K562 (cell line): ENCODE measurements around the gene EFHC1. TPM values are rescaled to one million over a fixed set of nuclear protein-coding genes. Genes with fewer than 3 reads are reported as not detected.

Experiments used
- ATAC-seq: fragments of 200-7000 bp; cut with Tn5 transposase; 3 replicates; pipeline ENCODE4 v1.9.1; 2020; ENCODE audit warnings: moderate library complexity
- BruUV-seq: library from RNA; stranded (reverse); fragments of 400-500 nt; replicated peaks from 2 replicates; lab custom pipeline; 2021; lab: Mats Ljungman, UMichigan
- CTCF ChIA-PET: fragments of 300-600 bp; formaldehyde crosslinking; extraction: SDS; loops from one replicate; lab custom pipeline; 2021; ENCODE audit warnings: low intra/inter-chr PET ratio; lab: Yijun Ruan, JAX
- POLR2A ChIA-PET: fragments of 300-600, 350-650 bp; sonication (Branson Sonifier 250); formaldehyde crosslinking; extraction: SDS; loops from one replicate; lab custom pipeline; 2021; ENCODE audit warnings: antibody characterized with exemption, inconsistent platforms; lab: Yijun Ruan, JAX
- DNase-seq, 4 experiments: peaks; one replicate each; pipeline versions ENCODE4 v3.0.0 to v3.0.0-alpha.2; 2011 to 2018; ENCODE audit warnings: low spot score in 3 of 4, mixed read lengths in 3 of 4; ENCODE audit errors: extremely low read depth in 1 of 4
- FAIRE-seq: peaks from 2 replicates; lab custom pipeline; 2011; peaks lifted over from hg19 to GRCh38; lab: Jason Lieb, UNC
- H2AFZ ChIP-seq: 2 replicates; pipeline ENCODE4 v1.6.0; 2011; ENCODE audit warnings: low read depth, low read length, control low read depth, inconsistent platforms
- H3K27ac ChIP-seq: fragments of 200-600 bp; 3 replicates; pipeline ENCODE4 v1.8.0; 2011; ENCODE audit warnings: low read depth, mild to moderate bottlenecking, control low read depth, inconsistent platforms, low read length, moderate library complexity, mixed read lengths; ENCODE audit errors: extremely low read depth
- H3K27me3 ChIP-seq, 2 experiments: fragments of 300-600 bp in 1 of 2; 2 replicates in 1 of 2; 3 replicates in 1 of 2; pipeline versions ENCODE4 v1.6.0 to v1.8.0; 2011; ENCODE audit warnings: inconsistent platforms in 2 of 2, low read length in 2 of 2, mild to moderate bottlenecking in 1 of 2, mixed read lengths in 1 of 2, moderate library complexity in 1 of 2; ENCODE audit not compliant: control insufficient read depth in 2 of 2, insufficient read depth in 2 of 2
- H3K36me3 ChIP-seq: fragments of 300-600 bp; 3 replicates; pipeline ENCODE4 v1.8.0; 2011; ENCODE audit warnings: mild to moderate bottlenecking, low read length, inconsistent platforms; ENCODE audit not compliant: control insufficient read depth, insufficient read depth
- H3K4me1 ChIP-seq, 2 experiments: fragments of 200-600 bp in 1 of 2; replicated peaks in 1 of 2; 2 replicates in 1 of 2; 3 replicates in 1 of 2; pipeline versions ENCODE4 v1.5.1 to v1.8.0; 2011; ENCODE audit warnings: inconsistent platforms in 2 of 2, low read length in 2 of 2, mild to moderate bottlenecking in 1 of 2, mixed read lengths in 1 of 2, moderate library complexity in 1 of 2; ENCODE audit not compliant: control insufficient read depth in 2 of 2, insufficient read depth in 2 of 2
- H3K4me2 ChIP-seq: 2 replicates; pipeline ENCODE4 v1.6.1; 2011; ENCODE audit warnings: low read length, control low read depth, inconsistent platforms, mixed read lengths; ENCODE audit not compliant: insufficient read depth
- H3K4me3 ChIP-seq: fragments of 200-600 bp; sonication (generic), shearing (Covaris generic); 2 replicates; pipeline ENCODE4 v1.5.1; 2016; ENCODE audit warnings: control low read depth, inconsistent platforms
- H3K79me2 ChIP-seq: fragments of 200-600 bp; 3 replicates; pipeline ENCODE4 v1.8.0; 2011; ENCODE audit warnings: low read length, inconsistent platforms; ENCODE audit not compliant: control insufficient read depth, insufficient read depth
- H3K9ac ChIP-seq, 2 experiments: 2 replicates each; pipeline versions ENCODE4 v1.6.0 to v1.6.1; 2011; ENCODE audit warnings: low read depth in 2 of 2, low read length in 2 of 2, control low read depth in 1 of 2, inconsistent platforms in 1 of 2, mild to moderate bottlenecking in 1 of 2, mixed read lengths in 1 of 2; ENCODE audit not compliant: insufficient read depth in 1 of 2
- H3K9me1 ChIP-seq: one replicate; pipeline ENCODE4 v1.6.0; 2011; ENCODE audit warnings: inconsistent platforms, mild to moderate bottlenecking, low read length, moderate library complexity; ENCODE audit not compliant: control insufficient read depth, insufficient read depth
- H3K9me3 ChIP-seq: replicated peaks from 2 replicates; pipeline ENCODE4 v1.5.1; 2011; ENCODE audit warnings: low read depth, low read length, inconsistent platforms; ENCODE audit not compliant: control insufficient read depth, insufficient read depth
- H4K20me1 ChIP-seq: replicated peaks from 2 replicates; pipeline ENCODE4 v1.6.1; 2011; ENCODE audit warnings: low read length, inconsistent platforms, mixed read lengths; ENCODE audit not compliant: control insufficient read depth, insufficient read depth
- E2F3 ChIP-seq: fragments of 250-450 bp; sonication (Bioruptor Pico); IDR thresholded peaks from 2 replicates; pipeline ENCODE4 v1.4.0; 2020; ENCODE audit warnings: mild to moderate bottlenecking
- E4F1 ChIP-seq: fragments of 250-450 bp; sonication (Bioruptor Pico); IDR thresholded peaks from 2 replicates; pipeline ENCODE4 v1.5.0; 2021; ENCODE audit warnings: mild to moderate bottlenecking, borderline replicate concordance
- KDM1A ChIP-seq, 2 experiments: fragments of 450-650 bp; IDR thresholded peaks; 2 replicates each; pipeline ENCODE4 v1.6.1; 2016; ENCODE audit warnings: mild to moderate bottlenecking in 2 of 2
- NCOA1 ChIP-seq: fragments of 450-650 bp; IDR thresholded peaks from 2 replicates; pipeline ENCODE4 v1.6.1; 2016; ENCODE audit warnings: low read depth
- PBX2 ChIP-seq, 2 experiments: IDR thresholded peaks in 1 of 2; conservative IDR thresholded peaks in 1 of 2; 2 replicates each; pipeline ENCODE4 v1.6.1; 2016; ENCODE audit warnings: low read depth in 2 of 2, mild to moderate bottlenecking in 1 of 2, missing compliant biosample characterization in 1 of 2, missing genetic modification characterization in 1 of 2, moderate library complexity in 1 of 2
- PTRF ChIP-seq: fragments of 450-650 bp; IDR thresholded peaks from 2 replicates; pipeline ENCODE4 v1.6.1; 2016; ENCODE audit warnings: mild to moderate bottlenecking, missing genetic modification characterization, missing compliant biosample characterization
- SUPT5H ChIP-seq: fragments of 450-650 bp; IDR thresholded peaks from 2 replicates; pipeline ENCODE4 v1.6.1; 2016
- XRCC3 ChIP-seq: fragments of 450-650 bp; IDR thresholded peaks from 2 replicates; pipeline ENCODE4 v1.6.1; 2017; ENCODE audit warnings: mild to moderate bottlenecking, moderate library complexity
- ZBTB7A ChIP-seq: IDR thresholded peaks from 2 replicates; pipeline ENCODE4 v1.6.1; 2011; ENCODE audit warnings: low read depth, mild to moderate bottlenecking, low read length, moderate library complexity, borderline replicate concordance; ENCODE audit not compliant: control insufficient read depth
- ZFP36 ChIP-seq: fragments of 150-350 bp; IDR thresholded peaks from 2 replicates; pipeline ENCODE4 v1.6.1; 2018; ENCODE audit warnings: low read length, low read depth; ENCODE audit not compliant: partially characterized antibody
- ZNF197 ChIP-seq: fragments of 200-800 bp; sonication (Bioruptor generic); IDR thresholded peaks from 2 replicates; pipeline ENCODE4 v1.6.1; 2016; ENCODE audit warnings: low read depth, missing genetic modification characterization, missing compliant biosample characterization
- ZNF584 ChIP-seq: fragments of 200-800 bp; sonication (Bioruptor generic); IDR thresholded peaks from 2 replicates; pipeline ENCODE4 v1.6.1; 2016; ENCODE audit warnings: low read depth, mild to moderate bottlenecking, missing genetic modification characterization, missing compliant biosample characterization
- WGBS: fragments of 100-300 bp; shearing (Covaris generic); methylation state at CpG from one replicate; pipeline ENCODE4 v1.1.6; 2016; ENCODE audit warnings: low coverage, mixed read lengths; ENCODE audit not compliant: insufficient coverage; ENCODE audit errors: missing lambda C conversion rate; 5-methylcytosine and 5-hydroxymethylcytosine counted together
- in situ Hi-C: fragments of 300-500 bp; cut with MboI; formaldehyde crosslinking; loops from 4 replicates; pipeline ENCODE4 v1.15.0; 2018; ENCODE audit warnings: inconsistent platforms, mixed read lengths
- intact Hi-C: fragments of 100-400 bp; cut with micrococcal nuclease; formaldehyde crosslinking; loops from 2 replicates; pipeline ENCODE4 v1.14.2; 2022
- polyA plus RNA-seq, 8 experiments: library from polyadenylated mRNA; depleted of rRNA in 4 of 8; stranded (reverse) in 5 of 8; unstranded in 3 of 8; fragments of >200 nt; fragmentation: Nextera tagmentation in 2 of 8; fragmentation: Illumina TruSeq in 1 of 8; extraction: Ambion mirVana in 2 of 8; extraction: Trizol in 1 of 8; gene quantifications; 2 replicates each; pipeline versions ENCODE4 v1.2.1 to v1.2.3, GENCODE V29; 2011 to 2014; ENCODE audit warnings: inconsistent platforms in 1 of 8, missing spikeins in 1 of 8
- total RNA-seq, 7 experiments: library from RNA; depleted of rRNA in 6 of 7; stranded (reverse); fragments of >200 nt in 6 of 7; fragmentation: Illumina TruSeq in 2 of 7; extraction: Trizol in 2 of 7; gene quantifications; 2 replicates each; pipeline versions ENCODE4 v1.2.1 to v1.2.3, GENCODE V29; 2011 to 2021; ENCODE audit warnings: low replicate concordance in 1 of 7
- TF ChIP-seq, protein P1 (sequence below): fragments of 250-450 bp; sonication (Bioruptor Pico); IDR thresholded peaks from 2 replicates; pipeline ENCODE4 v1.5.1; 2021; ENCODE audit warnings: mild to moderate bottlenecking

The EFHC1 gene
- total and polyA plus RNA-seq, 9 of the 15 experiments (the other 6 are each of a cell fraction or from before 2014, with no cell fraction given): 9.5 to 31.0 (median 14.9) TPM

GRCh38 chr6:52517502-52518278, 97.5 kb downstream of the EFHC1 start:
- Histone ChIP-seq H4K20me1 (no peaks in the 10 kb centered on the region), H3K4me3 (peak overlapping the region; percentile 23), H3K9me3 (no peaks in the 10 kb centered on the region), H3K9ac (peak overlapping the region; percentile 70 to 88), H3K4me1 (peaks cover 29 to 51% of the 10 kb centered on the region in 2 experiments), H3K79me2 (peaks cover 6% of the 10 kb centered on the region; the same call in 1 of the 3 replicates), H3K4me2 (peak overlapping the region; percentile 84), H3K27ac (peak overlapping the region; percentile 90), H3K36me3 (peaks cover 29% of the 10 kb centered on the region; the same call in 2 of the 3 replicates), H3K9me1 (peaks cover 3% of the 10 kb centered on the region), H3K27me3 (no peaks in the 10 kb centered on the region), H2AFZ (peak overlapping the region; percentile 86)
- ChIA-PET POLR2A (interaction anchor here (0.5 to 1.8 kb wide), 3 partner anchors 10 to 35 kb away, joined by 3 to 6 read pairs (median 3); no protein-coding TSS in a partner anchor), CTCF (no interaction called here)
- WGBS: 1% methylated on average over 14 of the region's 14 CpGs
- BruUV-seq: no TSS peak
- in situ Hi-C loops: no loop called here
- FAIRE-seq (peak; percentile 99), DNase-seq (peak; percentile 82 to 92 (median 86)), ATAC-seq (peak; percentile 97)
- intact Hi-C loops: loop anchor here (5.0 to 10.0 kb wide), 2 partner anchors 60 to 233 kb away; partner anchors contain the start of genes MCM3 and TRAM2
- TF ChIP-seq ZFP36 (peak; percentile 24), PBX2 (CRISPR knock-in tag; IDR thresholded peaks at IDR 0.05; ENCODE audit: low read depth) (no peak), PBX2 (tag; conservative IDR thresholded peaks at IDR 0.05; ENCODE audit: low read depth) (no peak), ZNF197 (CRISPR knock-in tag) (0 out of 2 replicates have a peak, but pooled peaks have one; percentile 71), NCOA1 (0 out of 2 replicates have a peak, but pooled peaks have one; percentile 33), ZBTB7A (peak; percentile 46; the same call in 1 of the 2 replicates), E4F1 (CRISPR knock-in tag) (no peak), KDM1A (IDR thresholded peaks at IDR 0.05) (peak in 1 of 2 experiments; percentile 35; a peak in 3 of 4 replicates), ZNF584 (CRISPR knock-in tag) (peak; percentile 86), PTRF (tag) (no peak), XRCC3 (no peak), E2F3 (CRISPR knock-in tag) (no peak), SUPT5H (peak; percentile 78)
- TF ChIP-seq, protein P1, sequence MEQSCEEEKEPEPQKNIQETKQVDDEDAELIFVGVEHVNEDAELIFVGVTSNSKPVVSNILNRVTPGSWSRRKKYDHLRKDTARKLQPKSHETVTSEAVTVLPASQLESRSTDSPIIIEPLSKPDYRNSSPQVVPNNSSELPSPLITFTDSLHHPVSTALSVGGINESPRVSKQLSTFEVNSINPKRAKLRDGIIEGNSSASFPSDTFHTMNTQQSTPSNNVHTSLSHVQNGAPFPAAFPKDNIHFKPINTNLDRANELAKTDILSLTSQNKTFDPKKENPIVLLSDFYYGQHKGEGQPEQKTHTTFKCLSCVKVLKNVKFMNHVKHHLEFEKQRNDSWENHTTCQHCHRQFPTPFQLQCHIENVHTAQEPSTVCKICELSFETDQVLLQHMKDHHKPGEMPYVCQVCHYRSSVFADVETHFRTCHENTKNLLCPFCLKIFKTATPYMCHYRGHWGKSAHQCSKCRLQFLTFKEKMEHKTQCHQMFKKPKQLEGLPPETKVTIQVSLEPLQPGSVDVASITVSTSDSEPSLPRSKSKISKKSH (CRISPR knock-in tag): no peak
